HG02938 (cell line): ENCODE results near the gene TCERG1L.

ENCODE experiments used
- ATAC-seq: cut with Tn5 transposase; IDR thresholded peaks from one replicate; pipeline ENCODE4 v1.9.1; 2021; ENCODE audit warnings: mild to moderate bottlenecking, moderate library complexity; ENCODE audit not compliant: unreplicated experiment

Gene TCERG1L

DNA sequence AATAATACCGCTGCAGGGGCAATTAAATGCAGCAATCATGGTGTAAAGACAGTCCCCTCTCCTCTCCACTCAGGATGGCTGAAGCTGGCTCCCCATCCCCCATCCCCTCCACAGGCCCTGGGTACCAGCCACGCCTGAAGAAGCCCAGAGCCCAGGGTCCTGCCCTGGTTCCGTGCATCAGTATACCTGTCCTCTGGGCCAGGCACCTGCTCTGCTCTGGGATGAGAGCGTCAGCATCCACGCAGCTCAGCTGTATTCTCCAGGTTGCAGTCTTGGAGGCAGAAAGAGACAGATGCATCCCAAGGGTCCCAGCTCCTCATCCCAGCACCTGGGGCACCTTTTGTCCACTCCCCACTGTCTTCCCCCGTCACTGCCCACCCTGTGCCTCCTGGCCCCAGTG, 233.8 kb downstream of the TCERG1L start:
- ATAC-seq, result no peak

DNA sequence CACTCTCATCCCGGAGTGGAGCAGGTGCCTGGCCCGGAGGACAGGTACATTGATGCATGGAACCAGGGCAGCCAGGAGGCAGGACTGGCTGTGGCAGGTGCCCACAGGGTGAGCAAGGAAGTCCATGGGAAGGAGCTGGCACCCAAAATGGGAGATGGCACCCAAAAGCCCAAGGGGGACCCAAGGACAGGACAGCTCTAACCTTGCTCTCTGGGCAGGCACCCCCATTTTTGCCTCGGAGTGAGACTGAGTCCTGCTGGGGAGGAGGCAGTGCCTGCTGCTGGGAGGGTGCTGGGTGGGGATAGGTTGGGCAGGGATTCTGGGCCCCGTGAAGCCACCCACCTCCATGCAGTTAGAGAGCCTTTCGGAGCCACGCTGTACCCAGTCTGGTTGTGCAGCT, 234.5 kb downstream of the TCERG1L start:
- ATAC-seq, result no peak

DNA sequence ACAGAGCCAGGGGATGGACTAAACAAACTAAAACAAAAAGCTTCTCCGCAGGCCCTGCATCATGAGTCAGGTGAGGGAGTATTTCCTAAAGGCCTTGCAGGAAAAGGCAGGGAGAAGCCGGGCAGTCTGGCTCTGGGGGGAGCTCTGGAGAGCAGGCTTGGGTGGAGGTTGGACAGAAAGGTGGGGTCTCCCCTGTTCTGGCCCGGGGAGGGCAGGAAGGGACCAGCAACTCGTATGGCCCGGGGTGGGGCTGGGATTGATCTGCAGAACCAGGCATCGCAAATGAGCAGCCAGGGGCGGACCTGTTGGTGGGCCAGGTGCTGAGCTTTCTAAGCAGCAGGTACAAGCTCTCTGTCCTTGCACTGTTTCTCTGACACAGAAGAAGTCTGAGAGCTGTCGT, 235.2 kb downstream of the TCERG1L start:
- no peak for ATAC-seq

DNA sequence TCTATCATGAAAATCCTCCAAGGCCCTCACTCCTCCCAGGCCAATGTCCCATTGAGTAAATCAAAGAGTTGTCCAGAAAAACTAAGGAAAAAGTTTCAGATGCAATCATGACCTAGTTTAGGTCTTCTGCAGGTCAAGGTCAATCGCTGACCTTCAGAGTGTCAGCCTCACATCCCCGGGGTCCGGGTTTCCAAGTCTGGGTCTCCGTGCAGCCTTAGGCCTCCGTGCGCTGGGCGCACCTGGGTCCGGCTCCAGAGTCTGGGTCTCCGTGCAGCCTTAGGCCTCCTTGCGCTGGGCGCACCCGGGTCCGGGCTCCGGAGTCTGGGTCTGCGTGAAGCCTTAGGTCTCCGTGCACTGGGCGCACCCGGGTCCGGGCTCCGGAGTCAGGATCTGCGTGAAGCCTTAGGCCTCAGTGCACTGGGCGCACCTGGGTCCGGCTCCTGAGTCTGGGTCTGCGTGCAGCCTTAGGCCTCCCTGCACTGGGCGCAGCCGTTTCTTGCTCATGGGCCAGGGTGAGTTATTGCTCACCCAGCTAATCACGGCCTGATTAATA, 236.2 kb downstream of the TCERG1L start:
- no peak for ATAC-seq

DNA sequence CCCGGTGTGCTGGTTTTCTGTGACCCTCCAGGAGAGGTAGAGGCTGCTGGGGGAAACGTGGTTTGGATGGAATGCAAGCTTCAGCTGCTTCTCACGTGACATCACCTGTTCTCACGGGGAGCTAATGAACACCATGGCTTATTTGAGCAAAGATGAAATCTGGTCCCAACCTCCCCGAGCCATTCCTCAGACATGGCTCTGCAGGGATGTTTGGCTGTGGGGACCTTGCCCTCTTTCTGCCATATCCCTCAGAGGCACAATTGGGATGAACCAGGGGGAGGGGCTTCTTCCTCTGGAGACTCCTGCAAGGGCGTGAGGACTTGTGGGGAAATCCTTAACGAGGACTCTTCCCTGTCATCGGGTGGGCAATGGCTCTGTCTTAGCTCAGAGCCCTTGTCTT, 236.8 kb downstream of the TCERG1L start:
- no peak for ATAC-seq

DNA sequence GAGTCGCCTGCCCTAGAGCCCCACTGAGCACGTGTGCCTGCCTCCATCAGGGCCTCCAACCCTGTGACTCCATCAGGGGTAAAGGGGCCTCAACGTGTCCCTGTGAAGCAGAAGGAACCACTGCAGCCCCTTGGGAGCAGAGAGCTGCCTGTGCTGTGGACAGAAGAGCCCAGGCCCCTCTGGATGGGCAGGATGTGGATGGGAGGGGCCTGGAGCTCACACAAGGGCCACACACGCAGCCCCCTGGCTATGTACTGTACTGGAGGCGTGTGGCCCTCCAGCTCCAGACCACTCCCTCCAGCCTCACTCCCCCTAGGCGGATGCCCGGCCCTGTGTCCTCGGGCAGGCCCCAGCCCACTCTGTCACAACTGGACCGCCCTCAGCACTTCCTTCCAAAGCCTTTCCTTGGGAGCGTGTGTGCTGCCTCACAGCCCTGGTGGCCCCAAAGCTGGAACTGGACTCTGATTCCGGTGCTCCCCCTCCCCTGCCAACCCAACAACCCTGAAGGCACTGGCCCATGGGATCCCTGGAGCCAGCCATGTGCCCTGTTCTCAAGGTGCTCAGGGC, 238.0 kb downstream of the TCERG1L start:
- ATAC-seq, result no peak

DNA sequence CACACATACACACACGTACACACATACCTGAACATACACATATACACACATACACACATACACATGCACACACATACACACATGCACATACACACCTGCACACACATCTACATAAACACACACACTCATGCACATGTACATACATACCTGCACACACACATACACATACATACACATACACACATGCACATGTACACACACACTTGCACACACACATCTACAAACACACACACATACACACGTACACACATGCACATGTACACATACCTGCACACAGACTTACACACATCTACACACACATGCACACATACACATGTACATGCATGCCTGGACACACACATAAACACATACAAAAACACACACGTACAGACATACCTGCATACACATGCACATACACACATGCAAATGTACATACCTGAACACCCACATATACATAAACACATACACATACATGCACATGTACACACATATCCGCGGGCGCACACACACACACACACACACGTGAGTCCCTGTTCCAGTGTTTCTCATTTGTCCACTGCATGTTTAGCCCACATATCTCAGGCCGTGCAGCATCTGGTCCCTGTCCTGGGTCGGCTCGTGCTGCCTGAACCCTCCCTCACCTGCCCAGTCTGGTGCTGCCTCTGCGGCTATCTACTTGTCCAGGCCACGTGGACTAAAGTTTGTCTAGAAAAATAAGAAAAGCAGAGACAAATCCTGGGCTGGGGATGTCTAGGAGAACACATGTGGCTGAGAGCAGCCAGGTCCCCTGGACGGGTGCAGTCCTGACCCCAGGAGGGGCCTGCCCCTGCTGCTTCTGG, 238.7 kb downstream of the TCERG1L start:
- no peak for ATAC-seq

DNA sequence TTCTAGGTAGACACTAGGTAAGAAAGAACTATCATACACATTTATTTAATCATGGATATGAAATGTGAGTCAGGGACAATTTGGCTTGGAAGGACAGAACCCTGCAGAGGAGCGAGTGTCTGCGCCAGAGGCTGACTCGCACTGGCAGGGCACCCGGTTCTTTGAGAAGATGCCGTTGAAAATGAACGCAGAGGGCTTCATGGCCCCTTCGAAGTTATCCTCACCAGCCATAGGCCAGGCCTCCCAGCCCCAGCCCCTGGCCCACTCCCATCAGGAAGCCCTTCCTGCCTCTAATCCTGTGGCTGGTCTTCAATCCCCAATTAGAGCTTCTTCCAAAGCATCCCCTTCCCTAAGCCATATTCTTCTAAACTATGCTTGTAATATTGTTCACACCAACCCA, 239.8 kb downstream of the TCERG1L start:
- ATAC-seq, result no peak

DNA sequence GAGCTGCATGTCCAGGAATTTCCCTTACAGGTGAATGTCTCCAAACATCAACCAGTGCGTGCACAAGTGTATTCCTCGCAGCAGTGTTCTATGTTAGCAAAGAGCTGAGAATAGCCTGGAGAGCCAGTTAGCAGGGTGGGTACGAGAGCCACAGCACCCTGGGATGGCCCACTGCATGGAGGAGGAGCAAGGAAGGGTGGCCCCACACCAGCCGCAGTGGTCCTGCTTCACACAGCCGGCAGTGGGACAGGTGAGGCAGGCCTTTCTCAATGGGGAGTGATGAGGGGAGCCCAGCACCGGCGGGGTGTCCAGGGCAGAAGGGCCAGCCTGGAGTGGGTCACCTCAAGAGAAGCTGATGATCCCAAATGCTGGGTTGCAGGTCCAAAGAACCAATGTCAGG, 240.7 kb downstream of the TCERG1L start:
- no peak for ATAC-seq

DNA sequence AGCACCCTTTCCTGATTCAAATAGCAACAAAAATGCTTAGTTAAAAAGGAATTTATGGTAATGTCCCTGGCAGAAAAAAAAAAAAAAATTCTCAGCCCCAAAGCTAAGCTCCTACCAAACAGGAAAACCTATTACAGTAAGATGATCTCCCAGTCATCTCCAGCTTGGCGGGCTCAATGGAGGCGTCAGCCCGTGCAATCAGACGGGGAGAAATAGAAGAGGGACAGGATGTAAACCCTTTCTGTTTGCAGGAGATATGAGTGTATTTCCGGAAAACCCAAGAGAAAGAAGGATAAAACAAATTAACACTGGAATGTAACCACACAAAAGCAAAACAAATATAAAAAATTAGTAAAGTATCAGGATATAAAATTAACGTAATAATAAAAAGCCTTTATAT, 242.8 kb downstream of the TCERG1L start:
- ATAC-seq, result no peak

DNA sequence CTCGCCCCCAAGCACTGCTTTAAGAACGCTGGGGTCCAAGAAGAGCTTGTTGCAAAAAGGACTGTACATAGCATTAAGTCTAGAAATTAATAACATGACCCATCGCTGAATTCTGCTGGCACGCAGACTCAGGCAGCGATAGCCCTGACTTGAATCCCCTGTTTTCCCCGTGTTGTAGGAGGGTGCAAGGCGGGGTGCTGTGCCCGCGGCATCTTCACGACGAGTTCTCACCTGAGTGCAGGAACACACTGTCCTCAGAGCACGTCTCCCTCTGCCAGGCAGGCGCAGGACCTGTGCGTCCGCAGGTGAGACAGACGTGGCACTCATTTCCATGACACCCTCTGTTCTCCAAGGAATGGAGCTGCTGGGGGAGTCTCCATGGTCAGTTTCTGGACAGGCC, 243.2 kb downstream of the TCERG1L start:
- no peak for ATAC-seq

DNA sequence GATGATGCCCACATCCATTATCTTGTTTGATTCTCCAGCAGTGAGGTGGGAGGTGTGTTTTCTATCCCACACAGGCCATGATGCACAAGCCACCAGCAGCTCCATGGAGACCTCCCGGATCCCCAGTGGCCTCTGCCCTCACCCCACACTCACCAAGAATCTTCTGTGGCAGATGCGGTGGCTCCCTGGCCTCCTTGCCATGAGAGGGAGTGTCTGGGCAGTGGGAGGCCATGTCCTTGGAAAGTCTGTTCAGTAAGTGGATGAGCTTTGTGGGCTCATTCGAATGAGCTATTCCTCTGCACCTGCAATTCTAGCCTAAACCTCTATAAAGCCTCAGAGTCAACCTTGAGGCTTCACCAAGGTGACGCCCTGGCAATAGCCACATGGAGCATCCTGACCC, 243.8 kb downstream of the TCERG1L start:
- no peak for ATAC-seq

DNA sequence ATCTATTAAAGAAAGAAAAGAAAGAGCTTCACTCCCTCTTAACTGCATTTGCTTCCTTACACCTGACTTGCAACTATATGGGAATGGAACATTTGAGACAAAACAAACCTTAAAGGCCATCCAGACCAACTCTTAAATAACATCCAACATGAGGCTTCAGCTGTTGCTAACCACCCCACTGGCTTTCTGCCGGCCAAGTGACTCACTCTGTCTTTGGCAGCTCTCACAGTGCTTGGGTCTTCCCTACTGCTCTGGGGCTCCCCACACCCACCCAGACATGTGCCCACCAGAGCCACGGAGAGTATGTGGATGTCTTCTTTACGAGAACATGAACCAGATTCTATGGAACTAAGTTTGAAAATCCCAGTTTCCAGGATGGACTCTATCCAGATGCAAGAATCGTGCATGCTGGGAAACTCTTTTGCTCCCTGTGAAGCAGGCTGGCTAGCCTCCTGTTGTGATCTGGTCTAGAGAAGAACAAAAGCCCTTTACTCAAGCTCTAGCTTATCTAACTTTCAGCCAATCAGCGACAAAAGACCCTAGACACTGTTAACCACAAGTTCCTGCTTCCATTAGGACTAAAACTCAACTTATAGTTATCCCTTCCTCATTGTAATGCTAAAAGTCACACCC, 245.7 kb downstream of the TCERG1L start:
- no peak for ATAC-seq

DNA sequence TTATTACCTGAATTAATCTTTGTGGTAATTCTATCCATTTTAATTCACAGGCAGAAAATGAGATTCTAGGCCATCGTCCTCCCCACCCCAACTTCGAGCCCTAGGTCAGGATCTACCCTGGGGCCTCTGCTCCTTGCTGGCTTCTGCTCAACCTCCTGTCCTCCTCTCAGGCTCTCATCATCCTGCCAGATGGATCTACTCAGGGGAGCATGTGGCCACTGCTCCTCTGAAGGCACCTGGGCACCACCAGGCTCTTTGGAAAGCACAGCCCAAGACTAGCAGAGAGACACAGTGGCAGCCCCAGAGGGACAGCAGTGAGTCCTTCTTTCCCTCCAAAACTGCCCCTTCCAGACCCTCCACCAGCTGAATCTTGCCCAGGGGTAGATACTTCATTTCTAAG, 248.2 kb downstream of the TCERG1L start:
- ATAC-seq, result no peak

DNA sequence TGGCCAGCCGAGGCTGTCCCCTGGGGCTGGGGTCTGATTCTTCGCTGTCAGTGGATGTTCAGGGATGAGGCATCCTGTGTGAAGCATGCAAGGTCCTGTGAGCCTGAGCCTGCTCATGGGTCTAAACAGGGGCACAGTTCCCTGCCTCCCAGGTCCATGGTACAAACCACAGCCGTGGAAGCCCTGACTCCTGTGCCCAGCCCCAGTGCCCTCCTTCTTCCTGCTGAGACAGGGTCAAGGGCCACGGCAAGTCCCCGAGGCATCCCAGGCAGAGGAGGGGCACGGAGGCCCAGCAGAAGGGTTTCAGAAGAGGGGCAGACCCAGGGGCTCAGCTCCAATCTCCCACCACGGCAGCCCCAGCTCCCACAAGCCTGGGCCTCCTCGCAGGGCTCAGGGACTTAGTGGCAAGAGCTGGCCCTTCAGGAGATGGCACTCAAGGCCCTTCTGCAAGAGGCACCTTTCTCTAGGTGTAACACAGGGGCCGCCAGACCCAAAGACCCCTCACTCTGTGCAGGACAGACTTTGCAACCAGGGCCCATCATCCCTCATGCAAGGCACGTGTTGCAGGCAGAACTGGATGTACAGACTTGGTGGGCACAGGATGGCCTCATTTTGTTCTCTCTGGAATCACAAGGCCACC, 248.8 kb downstream of the TCERG1L start:
- no peak for ATAC-seq

DNA sequence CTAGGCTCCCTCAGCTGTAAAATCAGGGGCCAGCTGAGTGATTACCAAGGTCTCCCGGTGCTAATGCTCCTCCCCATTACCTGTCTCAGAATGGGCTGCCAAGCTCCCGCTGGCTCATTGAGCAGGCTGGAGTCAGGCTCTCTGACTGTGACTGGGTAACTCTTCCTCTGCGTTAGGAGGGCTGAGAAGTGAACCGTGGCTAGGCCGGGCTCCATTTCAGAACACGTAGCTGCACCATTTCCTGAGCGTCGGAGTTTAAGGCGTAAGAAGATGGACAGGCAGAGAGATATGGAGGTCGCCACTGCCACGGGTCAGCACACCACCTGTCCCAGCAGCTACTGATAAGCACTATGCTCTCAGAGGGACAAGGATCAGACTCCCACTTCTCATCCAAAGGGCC, 250.3 kb downstream of the TCERG1L start:
- no peak for ATAC-seq

DNA sequence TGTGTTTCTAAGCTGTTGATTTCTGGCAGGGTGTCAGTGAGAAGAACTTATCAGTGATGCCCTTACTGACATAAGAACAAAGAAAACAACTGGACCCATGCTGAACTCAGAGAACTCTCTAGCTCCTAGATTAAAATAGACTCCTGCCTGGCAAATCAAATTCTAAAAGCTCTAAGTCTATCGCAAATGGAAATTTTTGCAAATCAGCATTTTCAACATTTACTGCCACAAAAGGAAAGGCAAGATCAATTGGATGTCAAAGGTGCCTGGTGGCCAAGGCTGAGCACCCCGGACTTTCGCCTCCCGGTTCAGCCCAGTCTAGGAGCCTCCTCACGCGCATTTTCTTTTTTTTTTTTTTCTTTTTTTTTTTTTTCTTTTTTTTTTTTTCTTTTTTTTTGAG, 251.6 kb downstream of the TCERG1L start:
- ATAC-seq, result no peak

DNA sequence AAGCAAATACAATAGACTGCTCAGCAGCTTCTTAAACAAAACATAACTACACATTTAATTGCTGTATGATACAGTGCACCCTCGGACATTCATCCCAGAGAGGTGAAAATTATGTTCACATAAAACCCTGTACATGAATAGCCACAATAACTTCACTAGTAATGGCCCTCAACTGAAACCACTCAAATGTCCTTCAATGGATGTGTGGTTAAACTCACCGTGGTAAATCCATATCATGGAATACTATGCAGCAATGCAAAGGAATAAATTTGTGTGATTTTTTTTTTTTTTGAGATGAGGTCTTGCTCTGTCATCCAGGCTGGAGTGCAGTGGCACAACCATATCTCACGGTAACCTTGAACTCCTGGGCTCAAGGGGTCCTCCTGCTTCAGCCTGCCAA, 252.7 kb downstream of the TCERG1L start:
- ATAC-seq, result no peak

DNA sequence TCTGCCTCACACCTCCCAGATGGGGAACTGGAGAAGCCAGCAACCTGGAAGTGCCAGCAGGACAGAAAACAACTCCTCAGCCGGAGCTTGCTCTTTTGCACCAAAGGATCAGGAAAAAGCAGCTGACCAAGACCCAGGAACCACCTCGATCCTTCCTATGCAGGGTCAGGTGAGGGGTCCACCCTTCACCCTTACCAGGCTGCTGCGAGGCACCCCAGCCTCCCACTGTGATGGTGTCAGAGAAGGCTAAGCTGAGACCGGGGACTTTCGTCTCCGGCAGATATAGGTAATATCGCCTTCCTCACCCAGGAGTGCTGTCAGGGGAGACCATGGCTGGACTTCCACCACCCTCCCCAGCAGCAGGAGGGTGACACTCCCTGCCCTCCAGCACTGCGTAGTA, 254.7 kb downstream of the TCERG1L start:
- ATAC-seq, result no peak

DNA sequence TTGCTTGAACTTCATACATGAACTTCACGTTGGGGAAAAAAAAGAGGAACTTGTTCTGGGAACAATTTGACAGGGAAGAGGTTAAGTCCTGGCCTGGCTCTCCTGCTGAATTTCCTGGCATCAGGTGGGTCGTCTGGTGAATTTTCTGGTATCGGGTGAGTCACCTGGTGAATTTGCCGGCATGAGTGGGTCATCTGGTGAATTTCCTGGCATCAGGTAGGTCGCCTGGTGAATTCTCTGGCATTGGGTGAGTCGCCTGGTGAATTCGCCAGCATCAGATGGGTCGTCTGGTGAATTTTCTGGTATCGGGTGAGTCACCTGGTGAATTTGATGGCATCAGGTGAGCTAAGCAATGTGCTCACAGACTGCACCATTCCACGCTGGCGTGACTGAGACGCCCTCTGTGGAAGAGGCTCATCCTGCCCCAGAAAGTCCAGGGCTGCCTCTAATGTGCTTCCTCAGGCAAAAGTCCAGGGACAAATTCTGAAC, 255.4 kb downstream of the TCERG1L start:
- ATAC-seq, result no peak

DNA sequence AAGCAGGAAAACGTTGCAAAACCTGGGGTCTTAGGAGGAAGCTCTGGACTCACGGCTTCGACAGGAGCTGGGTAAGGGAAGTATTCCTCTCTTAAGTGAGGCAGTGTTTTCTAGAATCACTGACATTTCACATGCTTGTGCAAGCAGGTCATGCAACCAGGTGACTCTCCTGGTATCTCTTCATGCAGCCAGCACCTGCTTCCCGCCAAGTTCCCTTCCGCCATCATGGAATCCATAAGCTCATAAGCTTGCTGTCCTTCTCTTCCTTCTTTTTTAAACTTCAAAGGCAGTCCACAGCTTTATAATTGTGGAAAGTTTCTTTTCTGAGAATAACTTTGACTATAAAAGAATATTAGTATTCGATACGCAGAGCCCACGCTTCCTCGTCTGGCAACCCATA, 256.1 kb downstream of the TCERG1L start:
- ATAC-seq, result no peak
